ENCODE measurements around the gene ZDHHC15. TPM values are rescaled to one million over a fixed set of nuclear protein-coding genes. Genes with fewer than 3 reads are reported as not detected.
"Not testable (repeated sequence)": the region's sequence is repeated elsewhere in the genome, so short reads cannot be mapped to it uniquely, and the experiment has no call there.

Gene ZDHHC15
- total RNA-seq, 1 donor from 2014 or later: 9.4 TPM

DNA sequence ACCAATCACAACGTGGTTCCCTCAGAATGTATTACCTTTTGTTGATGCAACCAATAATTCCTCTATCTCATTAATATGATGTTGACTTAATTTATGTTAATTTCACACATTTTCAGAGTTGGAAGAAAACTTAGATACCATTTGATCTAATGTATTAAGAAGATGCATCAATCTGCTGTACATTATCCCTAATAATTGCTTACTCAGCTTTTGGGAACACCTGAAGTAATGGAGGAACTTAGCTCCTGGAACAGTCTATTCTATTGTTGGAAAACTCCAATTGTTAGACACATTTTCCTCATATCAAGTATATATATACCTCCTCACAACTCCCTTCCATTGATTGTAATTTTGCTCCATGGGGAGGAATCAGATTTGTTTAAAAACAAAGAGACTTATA lies 38.9 kb downstream of the ZDHHC15 start:
- Mint-ChIP-seq H3K36me3 (ENCODE audit: unreplicated experiment) (peaks cover 11% of the 10 kb centered on the region), H3K27ac (ENCODE audit: unreplicated experiment) (no peak overlapping the region), H3K27me3 (ENCODE audit: unreplicated experiment) (no peaks in the 10 kb centered on the region), H3K9me3 (ENCODE audit: unreplicated experiment) (peaks cover 7% of the 10 kb centered on the region), H3K4me1 (ENCODE audit: low read depth, unreplicated experiment) (no peaks in the 10 kb centered on the region), H3K4me3 (ENCODE audit: unreplicated experiment) (no peak overlapping the region)
- no peak for DNase-seq
- TF ChIP-seq, protein P1, sequence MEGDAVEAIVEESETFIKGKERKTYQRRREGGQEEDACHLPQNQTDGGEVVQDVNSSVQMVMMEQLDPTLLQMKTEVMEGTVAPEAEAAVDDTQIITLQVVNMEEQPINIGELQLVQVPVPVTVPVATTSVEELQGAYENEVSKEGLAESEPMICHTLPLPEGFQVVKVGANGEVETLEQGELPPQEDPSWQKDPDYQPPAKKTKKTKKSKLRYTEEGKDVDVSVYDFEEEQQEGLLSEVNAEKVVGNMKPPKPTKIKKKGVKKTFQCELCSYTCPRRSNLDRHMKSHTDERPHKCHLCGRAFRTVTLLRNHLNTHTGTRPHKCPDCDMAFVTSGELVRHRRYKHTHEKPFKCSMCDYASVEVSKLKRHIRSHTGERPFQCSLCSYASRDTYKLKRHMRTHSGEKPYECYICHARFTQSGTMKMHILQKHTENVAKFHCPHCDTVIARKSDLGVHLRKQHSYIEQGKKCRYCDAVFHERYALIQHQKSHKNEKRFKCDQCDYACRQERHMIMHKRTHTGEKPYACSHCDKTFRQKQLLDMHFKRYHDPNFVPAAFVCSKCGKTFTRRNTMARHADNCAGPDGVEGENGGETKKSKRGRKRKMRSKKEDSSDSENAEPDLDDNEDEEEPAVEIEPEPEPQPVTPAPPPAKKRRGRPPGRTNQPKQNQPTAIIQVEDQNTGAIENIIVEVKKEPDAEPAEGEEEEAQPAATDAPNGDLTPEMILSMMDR (IDR thresholded peaks at IDR 0.05; ENCODE audit: partially characterized antibody, unreplicated experiment): no peak

DNA sequence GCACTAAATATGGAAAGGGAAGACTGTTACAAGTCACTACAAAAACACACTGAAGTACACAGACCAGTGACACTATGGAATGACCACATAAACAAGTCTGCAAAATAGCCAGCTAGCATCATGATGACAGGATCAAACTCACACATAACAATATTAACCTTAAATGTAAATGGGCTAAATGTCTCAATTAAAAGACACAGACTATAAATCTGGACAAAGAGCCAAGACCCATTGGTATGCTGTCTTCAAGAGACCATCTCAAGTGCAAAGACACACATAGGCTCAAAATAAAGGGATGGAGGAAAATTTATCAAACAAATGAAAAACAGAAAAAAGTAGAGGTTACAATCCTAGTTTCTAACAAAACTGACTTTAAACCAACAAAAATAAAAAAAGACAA lies 61.1 kb downstream of the ZDHHC15 start:
- H3K27me3 Mint-ChIP-seq (ENCODE audit: unreplicated experiment); H3K4me1 Mint-ChIP-seq (ENCODE audit: low read depth, unreplicated experiment); H3K27ac Mint-ChIP-seq (ENCODE audit: unreplicated experiment); DNase-seq; H3K4me3 Mint-ChIP-seq (ENCODE audit: unreplicated experiment); H3K9me3 Mint-ChIP-seq (ENCODE audit: unreplicated experiment): not testable (repeated sequence)
- H3K36me3 Mint-ChIP-seq (ENCODE audit: unreplicated experiment): peaks cover 17% of the 10 kb centered on the region

DNA sequence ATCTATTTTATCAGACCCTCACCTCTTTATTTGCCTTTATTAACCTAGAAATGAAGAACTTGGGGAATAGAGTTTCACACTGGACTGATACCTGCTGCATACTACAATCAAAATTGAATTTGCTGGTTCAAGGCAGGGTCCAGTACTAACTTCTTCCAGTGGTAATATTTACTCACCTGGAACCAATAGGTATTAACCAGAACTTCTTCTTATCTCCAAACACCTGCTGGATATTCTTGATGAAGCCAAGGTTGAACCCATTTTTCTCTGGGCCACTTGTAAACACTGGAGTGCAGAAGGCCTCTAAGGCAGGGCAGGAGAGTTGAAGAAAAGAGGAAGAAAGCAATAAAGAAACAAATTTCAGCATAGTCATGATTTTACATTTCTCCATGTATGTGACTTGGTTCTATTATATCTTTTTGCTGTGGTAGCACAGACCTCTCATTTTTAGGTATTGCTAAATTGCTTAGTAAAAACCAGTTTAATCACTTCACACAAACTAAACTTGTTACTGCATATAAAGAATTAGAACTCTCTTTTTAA lies 101.1 kb downstream of the ZDHHC15 start:
- H3K27me3 Mint-ChIP-seq (ENCODE audit: unreplicated experiment): no peaks in the 10 kb centered on the region
- no peak overlapping the region for H3K27ac Mint-ChIP-seq (ENCODE audit: unreplicated experiment)
- no peak overlapping the region for H3K4me3 Mint-ChIP-seq (ENCODE audit: unreplicated experiment)
- no peak for DNase-seq
- TF ChIP-seq, protein P1 (IDR thresholded peaks at IDR 0.05; ENCODE audit: partially characterized antibody, unreplicated experiment): no peak
- no peaks in the 10 kb centered on the region for H3K4me1 Mint-ChIP-seq (ENCODE audit: low read depth, unreplicated experiment)
- no peaks in the 10 kb centered on the region for H3K36me3 Mint-ChIP-seq (ENCODE audit: unreplicated experiment)
- H3K9me3 Mint-ChIP-seq (ENCODE audit: unreplicated experiment): no peaks in the 10 kb centered on the region

DNA sequence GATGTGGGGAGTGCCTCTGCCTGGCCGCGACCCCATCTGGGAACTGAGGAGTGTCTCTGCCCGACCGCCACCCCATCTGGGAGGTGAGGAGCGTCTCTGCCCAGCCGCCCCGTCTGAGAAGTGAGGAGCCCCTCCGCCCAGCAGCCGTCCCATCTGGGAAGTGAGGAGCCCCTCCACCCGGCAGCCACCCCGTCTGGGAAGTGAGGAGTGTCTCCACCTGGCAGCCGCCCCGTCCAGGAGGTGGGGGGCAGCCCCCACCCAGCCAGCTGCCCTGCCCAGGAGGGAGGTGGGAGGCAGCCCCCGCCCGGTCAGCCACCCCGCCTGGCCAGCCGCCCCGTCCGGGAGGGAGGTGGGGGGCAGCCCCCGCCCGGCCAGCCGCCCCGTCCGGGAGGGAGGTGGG lies 115.7 kb downstream of the ZDHHC15 start:
- not testable (repeated sequence) for H3K27ac Mint-ChIP-seq (ENCODE audit: unreplicated experiment); H3K4me1 Mint-ChIP-seq (ENCODE audit: low read depth, unreplicated experiment); H3K27me3 Mint-ChIP-seq (ENCODE audit: unreplicated experiment); H3K9me3 Mint-ChIP-seq (ENCODE audit: unreplicated experiment); H3K4me3 Mint-ChIP-seq (ENCODE audit: unreplicated experiment); DNase-seq
- peaks cover 22% of the 10 kb centered on the region for H3K36me3 Mint-ChIP-seq (ENCODE audit: unreplicated experiment)

DNA sequence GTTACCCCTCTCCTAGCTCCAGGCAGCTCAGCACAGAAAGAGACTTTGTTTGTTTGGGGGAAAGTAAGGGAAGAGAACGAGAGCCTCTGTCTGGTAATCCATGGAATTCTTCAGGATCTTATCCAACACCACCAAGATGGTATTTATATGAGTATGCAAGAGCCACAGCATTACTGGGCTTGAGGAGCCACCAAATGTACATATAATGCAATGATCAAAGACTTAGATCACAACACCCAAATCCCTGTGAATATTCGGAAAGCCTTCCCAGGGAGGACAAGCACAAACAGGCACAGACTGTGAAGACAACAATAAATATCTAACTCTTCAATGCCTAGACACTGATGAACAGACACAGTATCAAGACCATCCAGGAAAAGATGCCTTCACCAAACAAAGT lies 132.4 kb downstream of the ZDHHC15 start:
- Mint-ChIP-seq H3K9me3 (ENCODE audit: unreplicated experiment) (peaks cover 4% of the 10 kb centered on the region), H3K27ac (ENCODE audit: unreplicated experiment) (no peak overlapping the region), H3K4me3 (ENCODE audit: unreplicated experiment) (no peak overlapping the region), H3K27me3 (ENCODE audit: unreplicated experiment) (no peaks in the 10 kb centered on the region), H3K36me3 (ENCODE audit: unreplicated experiment) (peaks cover 13% of the 10 kb centered on the region), H3K4me1 (ENCODE audit: low read depth, unreplicated experiment) (no peaks in the 10 kb centered on the region)
- TF ChIP-seq, protein P1 (IDR thresholded peaks at IDR 0.05; ENCODE audit: partially characterized antibody, unreplicated experiment): no peak
- no peak for DNase-seq

DNA sequence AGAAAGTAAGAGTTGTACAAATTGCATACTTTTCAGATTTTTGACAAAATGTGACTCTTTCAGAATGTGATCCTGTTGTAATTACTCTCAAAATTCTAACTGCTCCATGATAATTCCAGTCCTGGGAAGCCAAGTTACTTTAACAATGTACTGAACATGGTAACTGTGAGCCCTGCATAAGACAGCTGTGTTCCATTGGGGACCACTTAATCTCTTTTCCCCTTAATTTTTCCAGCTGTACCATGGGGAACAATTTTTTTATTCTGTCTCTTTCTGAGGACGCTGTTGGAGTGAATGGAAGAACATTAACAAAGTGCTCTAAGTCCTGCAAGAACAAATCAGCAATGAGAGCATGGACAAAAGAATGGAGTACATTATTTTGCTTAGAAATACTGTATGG lies 153.1 kb downstream of the ZDHHC15 start:
- H3K27me3 Mint-ChIP-seq (ENCODE audit: unreplicated experiment): no peaks in the 10 kb centered on the region
- no peaks in the 10 kb centered on the region for H3K4me1 Mint-ChIP-seq (ENCODE audit: low read depth, unreplicated experiment)
- H3K36me3 Mint-ChIP-seq (ENCODE audit: unreplicated experiment): no peaks in the 10 kb centered on the region
- H3K9me3 Mint-ChIP-seq (ENCODE audit: unreplicated experiment): no peaks in the 10 kb centered on the region
- TF ChIP-seq, protein P1 (IDR thresholded peaks at IDR 0.05; ENCODE audit: partially characterized antibody, unreplicated experiment): no peak
- no peak for DNase-seq
- no peak overlapping the region for H3K4me3 Mint-ChIP-seq (ENCODE audit: unreplicated experiment)
- H3K27ac Mint-ChIP-seq (ENCODE audit: unreplicated experiment): no peak overlapping the region
